Fibroblast of lung (primary cell): ENCODE results near the gene PANX2. TPM values are rescaled to one million over a fixed set of nuclear protein-coding genes. Genes with fewer than 3 reads are reported as not detected.

Experiments
- DNase-seq, 2 donors: peaks; one replicate each; pipeline versions ENCODE4 v3.0.0 to v3.0.0-alpha.2; 2010; ENCODE audit warnings: low read depth in 2 of 2
- H2AFZ ChIP-seq: 2 replicates; pipeline ENCODE4 v1.5.1; 2012; ENCODE audit warnings: low read length, control low read depth, inconsistent platforms
- H3K27ac ChIP-seq: 2 replicates; pipeline ENCODE4 v1.5.1; 2011; ENCODE audit warnings: low read length, control low read depth; ENCODE audit not compliant: insufficient read depth
- H3K27me3 ChIP-seq: 2 replicates; pipeline ENCODE4 v1.5.1; 2011; ENCODE audit warnings: mild to moderate bottlenecking, low read length; ENCODE audit not compliant: control insufficient read depth, insufficient read depth
- H3K36me3 ChIP-seq: 2 replicates; pipeline ENCODE4 v1.5.1; 2011; ENCODE audit warnings: low read length; ENCODE audit not compliant: control insufficient read depth, insufficient read depth
- H3K4me1 ChIP-seq: 2 replicates; pipeline ENCODE4 v1.5.1; 2011; ENCODE audit warnings: low read length; ENCODE audit not compliant: control insufficient read depth, insufficient read depth; ENCODE audit errors: extremely low read depth
- H3K4me2 ChIP-seq: 2 replicates; pipeline ENCODE4 v1.5.1; 2011; ENCODE audit warnings: low read length, control low read depth; ENCODE audit not compliant: insufficient read depth; ENCODE audit errors: extremely low read depth
- H3K4me3 ChIP-seq, 4 experiments: fragments of 200-600 bp in 1 of 4; sonication (generic) in 1 of 4; replicated peaks in 1 of 4; 2 replicates each; pipeline ENCODE4 v1.5.1; 2011 to 2016; ENCODE audit warnings: low read length in 4 of 4, low read depth in 3 of 4, mild to moderate bottlenecking in 3 of 4, control low read depth in 2 of 4, inconsistent platforms in 1 of 4, mixed read lengths in 1 of 4; ENCODE audit not compliant: insufficient read depth in 1 of 4; ENCODE audit errors: control extremely low read depth in 1 of 4
- H3K79me2 ChIP-seq: 2 replicates; pipeline ENCODE4 v1.5.1; 2012; ENCODE audit warnings: mild to moderate bottlenecking, low read length, inconsistent platforms; ENCODE audit not compliant: control insufficient read depth, insufficient read depth
- H3K9ac ChIP-seq: 2 replicates; pipeline ENCODE4 v1.5.1; 2011; ENCODE audit warnings: mild to moderate bottlenecking, low read length, control low read depth; ENCODE audit not compliant: insufficient read depth
- H3K9me3 ChIP-seq: 2 replicates; pipeline ENCODE4 v1.5.1; 2012; ENCODE audit warnings: low read depth, low read length; ENCODE audit not compliant: control insufficient read depth, insufficient read depth
- H4K20me1 ChIP-seq: 2 replicates; pipeline ENCODE4 v1.5.1; 2011; ENCODE audit warnings: low read length; ENCODE audit not compliant: control insufficient read depth, insufficient read depth; ENCODE audit errors: extremely low read depth
- CTCF ChIP-seq, 2 donors: IDR thresholded peaks in 1 of 2; conservative IDR thresholded peaks in 1 of 2; 1 replicate in 1 of 2; 2 replicates in 1 of 2; pipeline ENCODE4 v1.5.1; 2011 to 2012; ENCODE audit warnings: low read length in 2 of 2, control low read depth in 1 of 2, inconsistent platforms in 1 of 2, low read depth in 1 of 2, mild to moderate bottlenecking in 1 of 2
- EZH2 ChIP-seq: IDR thresholded peaks from 2 replicates; pipeline ENCODE4 v1.5.1; 2012; ENCODE audit warnings: low read length, control low read depth, mild to moderate bottlenecking; ENCODE audit errors: missing control alignments
- polyA plus RNA-seq, 2 donors: library from polyadenylated mRNA; depleted of rRNA in 1 of 2; stranded (reverse) in 1 of 2; unstranded in 1 of 2; fragments of >200 nt; gene quantifications; 2 replicates each; pipeline ENCODE4 v1.2.1, GENCODE V29; 2011 to 2012; ENCODE audit warnings: missing spikeins in 1 of 2
- total RNA-seq: library from RNA; depleted of rRNA; stranded (reverse); fragments of >200 nt; gene quantifications from 2 replicates; pipeline ENCODE4 v1.2.1, GENCODE V29; 2014

Gene PANX2
- total and polyA plus RNA-seq, 2 donors (not counting 1 experiment from before 2014, with no cell fraction given), result 0.17 to 0.45 TPM

GRCh38 chr22:50198624-50199017 is 28.1 kb downstream of the PANX2 start:
- Histone ChIP-seq H3K79me2 (peaks cover 16% of the 10 kb centered on the region), H3K4me1 (peaks cover 2% of the 10 kb centered on the region), H3K4me2 (no peak overlapping the region), H3K27ac (no peak overlapping the region), H4K20me1 (no peaks in the 10 kb centered on the region), H2AFZ (no peak overlapping the region), H3K27me3 (no peaks in the 10 kb centered on the region), H3K36me3 (peaks cover 27% of the 10 kb centered on the region), H3K9me3 (no peaks in the 10 kb centered on the region), H3K9ac (no peak overlapping the region), H3K4me3 (no peak overlapping the region)
- no peak for DNase-seq
- no peak for TF ChIP-seq EZH2
- TF ChIP-seq CTCF (conservative IDR thresholded peaks at IDR 0.05 in 1 of 2, IDR thresholded peaks at IDR 0.05 in 1 of 2; ENCODE audit: low read depth in 1 of 2, low read length in 2 of 2), result no peak

- H2AFZ ChIP-seq, result no peak overlapping the region
- H3K27ac ChIP-seq, result no peak overlapping the region
- peak overlapping the region; percentile 82 for H3K4me2 ChIP-seq
- DNase-seq, result no peak
- H3K4me1 ChIP-seq, result peaks cover 2% of the 10 kb centered on the region
- H3K4me3 ChIP-seq, result no peak overlapping the region
- H3K9ac ChIP-seq, result no peak overlapping the region
- H3K27me3 ChIP-seq, result no peaks in the 10 kb centered on the region
- H3K9me3 ChIP-seq, result no peaks in the 10 kb centered on the region
- no peaks in the 10 kb centered on the region for H4K20me1 ChIP-seq
- H3K36me3 ChIP-seq, result peaks cover 23% of the 10 kb centered on the region
- peaks cover 16% of the 10 kb centered on the region for H3K79me2 ChIP-seq
- TF ChIP-seq CTCF (conservative IDR thresholded peaks at IDR 0.05 in 1 of 2, IDR thresholded peaks at IDR 0.05 in 1 of 2; ENCODE audit: low read depth in 1 of 2, low read length in 2 of 2) (no peak), EZH2 (no peak)
Observed at GRCh38 chr22:50199251-50199721, 28.8 kb downstream of the PANX2 start.

- Histone ChIP-seq H3K9me3 (no peaks in the 10 kb centered on the region), H3K36me3 (peaks cover 18% of the 10 kb centered on the region), H3K4me1 (peaks cover 2% of the 10 kb centered on the region), H3K79me2 (peaks cover 16% of the 10 kb centered on the region), H3K27ac (peak overlapping the region; percentile 58), H3K4me3 (peak overlapping the region; percentile 29 to 70 (median 66)), H4K20me1 (no peaks in the 10 kb centered on the region), H3K4me2 (peak overlapping the region; percentile 82), H2AFZ (no peak overlapping the region), H3K9ac (peak overlapping the region; percentile 75), H3K27me3 (no peaks in the 10 kb centered on the region)
- TF ChIP-seq CTCF (conservative IDR thresholded peaks at IDR 0.05 in 1 of 2, IDR thresholded peaks at IDR 0.05 in 1 of 2; ENCODE audit: low read depth in 1 of 2, low read length in 2 of 2) (no peak), EZH2 (no peak)
- peak in 1 of 2 donors; percentile 14 for DNase-seq
Observed at GRCh38 chr22:50199829-50200460, 29.4 kb downstream of the PANX2 start.
